GM18907 (cell line): ENCODE data around the gene PRR12.
"Not testable (repeated sequence)": the region's sequence is repeated elsewhere in the genome, so short reads cannot be mapped to it uniquely, and the experiment has no call there.

ENCODE experiments used
- ATAC-seq: cut with Tn5 transposase; IDR thresholded peaks from one replicate; pipeline ENCODE4 v1.9.1; 2021; ENCODE audit warnings: mild to moderate bottlenecking, moderate library complexity; ENCODE audit not compliant: unreplicated experiment

The PRR12 gene

GRCh38 chr19:49614096-49614833 is 23.3 kb downstream of the PRR12 start:
- ATAC-seq = no peak

GRCh38 chr19:49615861-49616260 is 24.9 kb downstream of the PRR12 start:
- ATAC-seq = no peak

GRCh38 chr19:49616532-49616931 is 25.6 kb downstream of the PRR12 start:
- no peak for ATAC-seq

- ATAC-seq = no peak
These were observed 26.0 kb downstream of the PRR12 start for GRCh38 chr19:49616945-49617344.

GRCh38 chr19:49617860-49618259 is 26.9 kb downstream of the PRR12 start:
- not testable (repeated sequence) for ATAC-seq

GRCh38 chr19:49624967-49625910 is 34.3 kb downstream of the PRR12 start:
- no peak for ATAC-seq

- no peak for ATAC-seq
These were observed 35.2 kb downstream of the PRR12 start for GRCh38 chr19:49626226-49626625.

- ATAC-seq = no peak
These were observed 38.7 kb downstream of the PRR12 start for GRCh38 chr19:49629659-49630058.

GRCh38 chr19:49631014-49631588 is 40.1 kb downstream of the PRR12 start:
- no peak for ATAC-seq

GRCh38 chr19:49631610-49632192 is 40.7 kb downstream of the PRR12 start:
- no peak for ATAC-seq

GRCh38 chr19:49632576-49632975 is 41.6 kb downstream of the PRR12 start:
- ATAC-seq = no peak

- not testable (repeated sequence) for ATAC-seq
These were observed 42.3 kb downstream of the PRR12 start for GRCh38 chr19:49633273-49633672.

GRCh38 chr19:49635530-49636232 is 44.7 kb downstream of the PRR12 start:
- ATAC-seq = no peak

- no peak for ATAC-seq
These were observed 45.4 kb downstream of the PRR12 start for GRCh38 chr19:49636233-49636932.

GRCh38 chr19:49637821-49638738 is 47.1 kb downstream of the PRR12 start:
- no peak for ATAC-seq

- no peak for ATAC-seq
These were observed 48.6 kb downstream of the PRR12 start for GRCh38 chr19:49639401-49640112.

GRCh38 chr19:49640113-49640898 is 49.3 kb downstream of the PRR12 start, which contains the start of gene RRAS:
Gene RRAS (minus strand): TSS chr19:49640143. CDS start chr19:49640098, 45 bp downstream.
- peak; percentile 65 for ATAC-seq
